Measurements from ENCODE around the gene IGFBP4.

The IGFBP4 gene

DNA sequence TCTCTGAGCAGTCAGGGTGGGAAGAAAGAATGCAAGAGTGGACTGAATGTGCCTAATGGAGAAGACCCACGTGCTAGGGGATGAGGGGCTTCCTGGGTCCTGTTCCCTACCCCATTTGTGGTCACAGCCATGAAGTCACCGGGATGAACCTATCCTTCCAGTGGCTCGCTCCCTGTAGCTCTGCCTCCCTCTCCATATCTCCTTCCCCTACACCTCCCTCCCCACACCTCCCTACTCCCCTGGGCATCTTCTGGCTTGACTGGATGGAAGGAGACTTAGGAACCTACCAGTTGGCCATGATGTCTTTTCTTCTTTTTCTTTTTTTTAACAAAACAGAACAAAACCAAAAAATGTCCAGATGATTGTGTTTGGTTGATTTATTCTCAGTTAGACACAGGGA, 14.1 kb downstream of the IGFBP4 start:
- DNase-seq: no peak

DNA sequence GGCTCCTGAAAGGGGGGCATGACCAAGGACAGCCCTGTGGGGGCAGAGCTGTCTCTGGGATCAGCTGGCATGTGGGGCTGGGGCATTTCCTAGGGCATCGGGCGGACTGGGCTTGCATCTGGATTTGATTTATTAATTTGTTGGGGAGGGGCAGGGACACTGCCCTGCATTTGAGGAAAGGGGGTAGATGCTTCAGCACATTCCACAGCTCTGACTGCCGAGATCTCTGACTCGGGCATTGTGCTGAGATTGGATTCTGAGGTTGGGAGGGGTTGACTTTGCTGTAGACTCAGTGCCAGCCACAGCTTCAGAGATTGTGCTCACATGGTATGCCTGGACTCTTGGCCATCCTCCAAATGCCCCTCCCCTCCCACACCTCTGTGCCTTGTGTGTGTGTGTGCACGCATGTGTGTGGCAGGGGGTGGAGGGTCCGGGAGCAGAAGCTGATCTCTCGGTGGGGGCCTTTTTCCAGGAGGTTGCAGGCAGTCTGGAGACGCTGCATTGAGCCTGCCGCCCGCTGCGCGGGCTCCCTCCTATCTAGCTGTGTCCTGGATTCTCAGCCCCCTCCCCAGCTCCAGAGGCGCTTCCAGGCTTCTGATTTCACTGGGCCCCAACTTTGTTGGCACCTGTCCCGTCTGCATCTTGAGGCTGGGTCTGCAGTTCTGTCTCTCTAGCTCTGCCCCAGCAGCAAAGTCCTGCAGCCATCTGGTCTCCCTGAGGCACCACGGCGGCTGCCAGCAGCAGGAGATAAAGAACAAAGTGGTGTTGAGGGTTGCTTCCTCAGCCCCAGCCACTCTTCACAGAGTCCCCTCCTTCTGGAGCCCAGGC, 14.9 kb downstream of the IGFBP4 start:
- no peak for DNase-seq

DNA sequence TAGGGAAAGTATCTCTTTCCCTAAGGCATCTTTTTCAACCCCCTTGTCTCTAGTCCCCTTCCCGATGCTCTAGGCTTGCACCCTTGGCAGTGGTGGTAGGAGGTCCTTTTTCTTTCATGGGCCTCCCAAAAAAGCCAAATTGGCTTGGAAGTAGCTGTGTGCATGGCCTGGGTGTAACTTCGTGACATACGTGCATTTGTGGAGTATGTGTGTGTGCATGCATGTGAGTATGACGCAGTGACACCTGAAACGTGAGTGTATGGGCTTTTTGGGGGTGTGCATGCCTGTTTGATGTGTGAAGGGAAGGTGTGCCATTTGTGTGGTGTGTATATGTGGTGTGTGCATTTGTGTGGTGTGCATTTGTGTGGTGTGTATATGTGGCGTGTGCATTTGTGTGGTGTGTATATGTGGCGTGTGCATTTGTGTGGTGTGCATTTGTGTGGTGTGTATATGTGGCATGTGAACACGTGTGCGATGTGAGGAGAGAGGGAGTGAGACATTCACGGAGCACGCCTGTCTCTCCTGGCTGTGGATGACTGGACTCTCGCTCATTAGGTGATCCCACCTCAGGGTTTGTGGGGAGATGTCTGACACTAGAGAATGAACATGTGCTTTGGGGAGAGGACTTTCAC, 15.7 kb downstream of the IGFBP4 start:
- DNase-seq: no peak

DNA sequence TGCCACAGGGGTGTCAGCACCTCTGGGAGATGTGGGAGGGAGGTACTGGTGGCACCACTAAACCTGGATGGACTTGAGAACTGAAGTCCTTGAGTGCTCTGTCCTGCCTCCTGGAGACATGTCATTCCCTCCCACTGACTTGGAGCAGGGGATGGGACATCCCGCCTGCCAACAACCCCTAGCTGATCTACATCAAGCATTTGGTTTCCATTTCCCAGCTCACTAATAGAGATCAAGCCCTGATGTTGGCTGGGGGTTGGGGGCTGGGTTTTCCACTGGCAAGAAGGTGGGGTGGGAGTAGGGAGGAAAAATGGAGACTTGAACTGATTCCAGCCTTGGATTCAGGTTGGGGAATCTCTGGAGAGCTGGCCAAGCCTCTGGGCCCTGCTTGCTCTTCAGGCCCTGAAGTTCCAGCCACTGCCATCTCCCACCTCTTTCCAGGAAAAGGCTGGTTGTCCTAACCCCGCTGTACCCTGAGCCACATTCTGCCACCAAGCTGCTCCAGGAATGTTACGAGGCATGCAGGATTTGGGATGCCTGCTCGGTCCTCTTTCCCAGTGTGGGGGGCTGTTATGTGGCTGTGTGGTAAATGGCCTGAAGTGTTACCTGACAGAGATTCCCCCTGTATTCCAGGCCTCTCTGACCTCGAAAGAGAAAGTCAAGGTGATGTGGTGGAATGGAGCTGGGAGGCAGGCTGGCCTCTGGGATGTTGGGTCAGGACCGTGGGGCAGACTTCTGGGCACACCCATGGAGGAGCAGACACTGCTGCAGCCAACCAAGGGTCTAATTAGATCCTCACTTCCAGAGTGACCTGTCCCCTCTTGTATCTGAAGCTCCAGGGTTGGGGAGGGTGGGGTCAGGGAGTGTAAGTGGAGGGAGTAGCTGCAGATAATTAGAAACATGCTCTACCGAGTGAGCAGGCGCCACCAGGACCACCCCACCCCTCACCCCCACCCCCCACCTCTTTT, 16.7 kb downstream of the IGFBP4 start:
- no peak for DNase-seq

DNA sequence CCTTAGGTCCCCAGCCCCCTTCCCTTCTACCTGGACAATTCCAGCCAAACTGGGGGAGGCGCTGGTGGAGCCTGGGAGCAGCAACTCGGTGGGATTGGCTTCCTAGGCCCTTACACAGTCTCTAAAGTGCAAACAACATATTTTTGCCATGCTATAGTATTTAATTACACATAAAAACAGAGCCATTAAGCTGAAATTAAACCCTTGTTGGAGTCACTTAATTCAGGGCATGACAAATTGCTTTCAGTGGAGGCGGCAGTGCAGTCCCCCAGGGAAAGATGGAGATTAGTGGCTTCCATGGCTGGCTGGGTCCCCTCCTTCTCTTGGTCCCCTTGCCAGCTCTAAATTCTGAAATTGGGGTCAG, 17.3 kb downstream of the IGFBP4 start:
- no peak for DNase-seq

DNA sequence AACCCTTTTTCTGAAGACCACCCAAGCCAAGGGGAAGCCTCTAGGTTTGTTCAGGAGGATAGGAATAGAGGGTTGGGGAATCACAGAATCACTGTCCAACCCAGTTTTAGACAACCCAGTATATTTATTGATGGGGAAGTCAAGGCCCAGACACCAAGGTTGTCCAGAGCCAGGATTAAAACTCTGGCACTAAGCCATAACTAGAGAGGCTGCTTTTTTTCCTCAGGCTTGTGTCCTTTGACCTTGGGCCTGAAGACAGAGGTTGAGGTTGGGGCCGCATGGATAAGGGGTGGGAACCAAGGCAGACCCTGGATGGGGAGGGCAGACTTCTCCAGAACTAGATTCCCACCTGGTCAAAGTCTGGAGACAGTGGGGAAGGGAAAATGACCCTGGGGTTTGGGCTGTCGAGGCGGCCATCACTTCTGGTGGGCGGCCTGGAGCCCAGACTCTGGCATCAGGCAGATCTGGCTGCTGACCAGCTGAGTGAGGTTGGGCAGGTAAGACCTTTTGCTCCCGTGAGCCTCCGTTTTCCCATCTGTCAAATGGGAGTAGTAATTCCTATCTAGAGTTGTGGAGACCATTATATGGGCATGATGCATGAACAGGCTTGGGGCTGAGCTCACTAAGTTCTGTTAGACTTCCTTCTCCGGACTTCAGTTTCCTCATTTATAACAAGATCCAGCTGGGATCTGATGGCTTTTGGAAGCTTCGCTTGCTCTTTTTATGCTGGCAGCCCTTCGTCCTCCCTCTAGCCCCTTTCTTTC, 17.9 kb downstream of the IGFBP4 start:
- no peak for DNase-seq

DNA sequence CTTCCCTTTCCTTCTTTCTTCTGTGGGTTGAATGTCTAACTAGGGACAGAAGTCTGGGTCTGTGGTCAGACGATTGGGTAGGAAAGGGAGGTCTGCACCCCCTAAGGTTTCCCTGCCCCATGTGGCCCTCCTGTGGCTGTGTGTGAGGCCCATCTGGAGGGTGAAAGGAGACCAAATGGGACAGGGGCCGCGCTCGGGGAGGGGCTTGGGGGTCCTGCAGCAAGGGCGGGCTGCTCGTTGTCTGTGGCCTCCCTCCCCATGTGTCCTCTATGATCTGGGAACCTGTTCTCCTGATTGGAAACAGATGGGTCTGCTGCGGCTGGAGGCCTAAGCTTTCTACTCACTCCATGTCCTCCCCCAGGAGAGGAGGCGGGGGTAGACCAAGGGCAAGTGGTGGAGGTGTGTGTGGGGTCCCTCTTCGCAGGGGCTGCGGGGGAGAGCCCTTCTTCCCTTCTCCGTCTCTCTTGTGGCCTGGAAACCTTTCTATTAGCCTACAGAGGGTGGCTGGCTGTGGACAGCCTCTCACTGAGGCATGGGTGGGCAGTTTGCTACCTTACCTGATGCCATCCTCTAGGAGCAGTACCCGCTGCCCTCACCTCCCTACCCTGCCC, 18.6 kb downstream of the IGFBP4 start:
- no peak for DNase-seq

DNA sequence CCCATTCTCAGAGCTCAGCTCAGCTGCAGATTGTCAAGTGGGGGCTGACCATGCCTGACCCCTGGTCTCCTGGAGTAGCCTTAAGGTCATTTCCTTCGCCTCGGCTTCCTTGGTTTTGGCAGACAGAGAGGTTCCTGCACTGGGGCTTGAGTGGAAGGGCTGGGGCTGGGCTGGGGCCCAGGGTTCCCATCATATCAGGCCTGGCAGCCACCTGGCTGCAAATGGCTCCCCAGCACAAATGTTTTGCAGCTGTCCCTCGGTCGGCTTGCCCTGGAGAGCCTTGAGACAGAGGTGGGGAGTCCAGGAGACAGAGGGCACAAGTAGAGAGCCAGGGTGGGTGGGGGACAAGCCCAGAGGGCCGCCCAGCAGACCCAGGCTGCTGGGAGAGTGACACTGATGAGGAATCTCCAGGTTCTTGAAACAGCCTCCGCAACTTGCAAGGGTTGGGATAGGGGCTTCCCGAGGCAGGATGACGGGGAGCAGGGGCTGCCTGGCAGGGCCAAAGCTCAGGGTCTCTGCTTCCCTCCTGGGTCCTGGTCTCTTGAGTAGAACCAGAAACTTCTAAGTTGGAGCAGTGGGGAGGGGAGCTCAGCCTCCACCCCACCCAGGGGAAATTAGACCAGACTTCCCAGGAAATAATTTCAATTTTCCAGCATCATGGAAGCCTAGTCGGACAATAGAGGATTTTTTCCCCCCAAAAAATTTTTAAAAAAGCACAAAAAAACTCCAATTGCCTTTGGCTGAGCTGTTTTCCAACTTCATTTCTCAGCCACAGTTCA, 19.3 kb downstream of the IGFBP4 start:
- DNase-seq: no peak

DNA sequence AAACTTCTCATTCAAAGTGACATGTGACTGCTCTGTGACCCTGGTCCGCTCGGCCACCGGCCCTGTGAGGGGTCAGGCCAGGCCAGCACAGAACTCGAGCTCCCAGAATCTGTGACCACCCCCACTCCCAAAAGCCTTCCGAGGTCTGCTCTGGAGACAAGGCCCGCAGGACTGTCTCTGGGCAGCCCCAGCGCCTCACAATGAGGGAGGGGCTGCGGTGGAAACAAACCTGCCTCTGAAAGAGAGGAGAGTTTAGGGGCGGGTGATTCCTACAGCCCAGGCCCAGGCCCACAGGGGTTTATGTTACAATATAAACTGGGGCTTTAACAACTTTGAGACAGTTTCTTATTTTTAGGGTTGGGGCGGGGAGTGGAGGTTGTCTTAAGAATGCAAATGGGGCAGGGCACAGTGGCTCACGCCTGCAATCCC, 19.9 kb downstream of the IGFBP4 start:
- no peak for DNase-seq

DNA sequence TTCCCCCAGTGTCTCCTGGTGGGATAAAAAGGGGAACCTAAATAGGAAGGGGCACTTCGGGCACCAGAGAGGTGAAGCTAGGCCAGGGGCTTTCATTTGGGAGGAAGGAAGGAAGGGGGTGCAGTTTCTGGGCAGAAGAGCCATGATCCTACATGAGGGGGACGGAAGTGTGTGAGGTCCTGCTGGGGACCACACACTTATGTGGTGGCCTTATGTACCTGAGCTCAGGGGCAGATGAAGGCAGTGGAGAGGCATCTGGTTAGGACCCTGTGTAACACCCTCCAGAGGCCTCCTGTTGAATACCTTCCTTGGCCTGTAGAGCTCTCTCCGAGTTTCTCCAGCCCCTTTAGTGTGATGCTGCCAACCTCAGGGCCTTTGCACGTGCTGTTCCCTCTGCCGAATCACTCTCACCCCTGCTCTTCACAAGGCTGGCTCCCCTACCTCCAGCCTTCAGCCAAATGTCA, 21.2 kb downstream of the IGFBP4 start:
- DNase-seq: no peak

DNA sequence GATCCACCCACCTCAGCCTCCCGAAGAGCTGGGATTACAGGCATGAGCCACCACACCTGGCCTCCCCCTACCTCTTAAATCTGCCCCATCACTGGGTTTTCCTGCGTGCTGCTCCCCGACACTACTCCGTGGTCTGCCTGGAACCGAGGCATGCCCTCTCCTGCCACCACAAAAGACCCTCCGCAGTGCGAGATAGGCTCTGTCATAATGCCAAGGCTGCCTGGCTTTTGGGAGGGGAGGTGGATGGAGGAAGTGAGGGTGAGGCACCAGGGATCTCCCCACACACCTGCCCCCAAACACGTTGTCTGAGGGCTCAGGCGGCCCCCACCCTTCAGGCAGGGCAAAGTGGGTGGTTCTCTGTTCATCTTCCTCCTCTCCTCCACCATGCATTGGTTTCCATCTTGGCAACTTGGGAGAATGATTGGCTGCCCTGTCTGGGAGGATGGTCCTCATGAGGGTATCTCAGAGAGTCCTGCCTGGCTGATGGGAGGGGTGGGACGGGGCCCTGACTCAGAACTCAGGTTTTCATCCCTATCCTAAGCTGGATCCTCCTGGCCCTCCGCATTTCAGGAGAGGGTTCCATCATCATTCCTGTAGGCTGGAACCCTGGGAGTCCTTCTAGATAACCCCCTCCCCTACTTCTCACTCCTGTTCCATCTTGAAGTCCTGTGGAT, 23.2 kb downstream of the IGFBP4 start:
- no peak for DNase-seq

DNA sequence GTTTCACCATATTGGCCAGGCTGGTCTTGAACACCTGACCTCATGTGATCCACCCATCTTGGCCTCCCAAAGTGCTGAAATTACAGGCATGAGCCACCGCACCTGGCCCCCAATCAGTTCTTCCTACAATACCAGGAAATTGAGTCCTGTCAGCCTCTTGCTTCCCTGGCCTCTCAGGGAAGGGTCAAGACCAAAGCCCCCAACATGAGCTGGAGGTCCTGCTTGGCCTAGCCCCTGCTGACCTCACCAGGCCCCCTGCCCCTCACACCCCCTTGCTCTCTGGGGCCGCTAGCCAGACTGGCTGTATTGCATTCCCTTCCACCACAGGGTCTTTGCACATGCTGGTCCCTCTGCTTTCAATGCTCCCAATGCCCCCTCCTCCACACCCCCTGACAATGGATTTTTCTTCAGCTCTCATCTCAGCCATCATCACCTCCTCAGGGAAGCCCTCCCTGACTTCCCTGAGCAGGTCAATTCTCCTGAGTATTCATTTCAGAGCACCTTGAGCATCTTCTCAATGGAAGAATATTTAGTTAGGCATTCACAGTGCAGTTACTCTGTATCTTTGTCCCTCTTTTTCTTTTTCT, 24.1 kb downstream of the IGFBP4 start:
- no peak for DNase-seq

DNA sequence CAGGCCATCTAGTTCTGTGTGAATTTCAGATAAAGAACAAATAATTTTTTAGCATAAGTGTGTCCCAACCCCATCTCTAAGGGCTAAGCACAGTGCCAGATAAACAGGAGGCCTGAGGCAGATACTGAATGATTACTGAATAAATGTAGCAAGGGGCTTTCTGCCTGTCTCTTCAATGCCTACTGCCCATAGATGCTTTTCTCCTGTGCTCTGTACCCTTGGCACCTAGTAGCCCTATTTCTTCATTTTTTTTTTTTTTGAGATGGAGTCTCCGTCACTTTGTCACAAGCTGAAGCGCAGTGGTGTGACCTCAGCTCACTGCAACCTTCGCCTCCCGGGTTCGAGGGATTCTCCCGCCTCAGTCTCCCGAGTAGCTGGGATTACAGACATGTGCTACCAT, 25.3 kb downstream of the IGFBP4 start:
- DNase-seq: no peak

DNA sequence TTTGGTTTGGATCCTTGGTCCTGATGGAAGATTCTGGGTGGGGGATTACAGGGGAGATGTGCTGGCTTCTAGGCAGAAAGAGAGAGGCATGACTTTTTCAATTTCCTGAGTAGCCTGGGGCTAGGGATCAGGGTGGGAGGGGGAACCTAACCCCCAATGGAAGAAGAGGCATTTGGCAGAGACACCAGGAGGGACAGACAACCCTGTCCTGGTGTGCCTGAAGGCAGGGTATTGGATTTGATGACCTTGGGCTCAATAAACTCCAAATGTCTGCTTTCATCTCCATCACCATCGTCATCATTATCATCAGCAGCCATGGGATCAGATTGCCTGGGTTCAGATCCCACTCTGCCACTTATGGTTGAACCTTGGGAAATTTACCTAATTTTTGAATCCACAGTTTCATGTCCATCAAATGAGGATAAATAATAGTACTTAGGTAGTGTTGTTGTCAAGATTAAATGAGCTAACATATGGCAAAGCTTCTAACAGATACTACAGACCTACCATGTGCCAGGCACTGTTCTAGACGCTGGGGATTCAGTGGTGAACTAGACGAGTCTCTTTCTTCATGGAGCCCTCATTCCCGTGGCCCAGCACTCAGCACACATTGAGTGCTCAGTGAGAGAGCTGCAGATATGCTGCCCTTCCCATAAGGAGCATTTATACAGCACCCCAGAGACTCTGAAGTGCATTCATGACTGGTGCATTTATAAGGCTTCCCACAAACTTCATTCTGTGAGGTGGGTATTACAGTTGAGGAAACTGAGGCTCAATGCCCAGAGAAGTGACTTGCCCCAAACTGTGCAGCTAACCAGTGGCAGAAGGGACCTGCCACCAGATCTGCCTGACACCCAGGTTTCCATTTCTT, 26.8 kb downstream of the IGFBP4 start:
- no peak for DNase-seq

DNA sequence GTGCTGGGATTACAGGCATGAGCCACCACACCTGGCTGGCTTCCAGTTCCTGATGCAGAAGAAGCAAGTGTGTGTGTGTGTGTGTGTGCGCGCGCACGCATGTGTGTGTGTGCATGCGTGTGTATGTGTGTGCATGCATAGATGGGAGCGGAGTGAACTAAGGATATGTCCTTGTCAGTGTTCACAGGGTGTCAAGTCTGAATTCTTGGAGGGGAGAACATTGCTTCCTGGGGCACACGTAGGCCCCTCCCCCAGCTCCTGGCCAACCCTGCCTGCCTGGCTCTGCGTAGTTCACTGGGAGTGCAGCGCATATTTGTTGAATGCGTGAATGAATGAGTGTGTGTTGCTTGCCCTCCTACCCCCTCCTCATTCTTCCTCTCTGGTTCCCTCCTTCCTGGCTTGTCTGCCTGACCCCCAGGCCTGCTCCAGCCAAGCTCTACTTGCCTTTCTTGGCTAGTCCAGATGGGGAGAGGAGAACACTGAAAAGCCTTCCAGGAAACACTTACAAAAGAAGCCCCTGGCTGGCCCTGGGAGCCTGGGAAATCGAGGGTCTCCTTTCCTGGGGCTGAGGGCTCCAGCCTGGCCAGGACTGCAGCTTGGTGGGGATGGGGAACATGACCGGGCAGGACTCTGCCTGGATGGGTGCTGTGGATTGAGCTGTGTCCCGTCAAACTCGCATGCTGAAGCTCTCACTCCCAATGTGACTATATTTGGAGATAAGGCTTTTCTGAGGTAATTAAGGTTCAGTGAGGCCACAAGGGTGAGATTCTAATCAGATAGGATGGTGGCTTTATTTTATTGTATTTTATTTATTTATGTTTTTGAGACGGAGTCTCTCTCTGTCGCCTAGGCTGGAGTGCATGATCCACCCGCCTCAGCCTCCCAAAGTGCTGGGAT, 27.9 kb downstream of the IGFBP4 start:
- DNase-seq: no peak

DNA sequence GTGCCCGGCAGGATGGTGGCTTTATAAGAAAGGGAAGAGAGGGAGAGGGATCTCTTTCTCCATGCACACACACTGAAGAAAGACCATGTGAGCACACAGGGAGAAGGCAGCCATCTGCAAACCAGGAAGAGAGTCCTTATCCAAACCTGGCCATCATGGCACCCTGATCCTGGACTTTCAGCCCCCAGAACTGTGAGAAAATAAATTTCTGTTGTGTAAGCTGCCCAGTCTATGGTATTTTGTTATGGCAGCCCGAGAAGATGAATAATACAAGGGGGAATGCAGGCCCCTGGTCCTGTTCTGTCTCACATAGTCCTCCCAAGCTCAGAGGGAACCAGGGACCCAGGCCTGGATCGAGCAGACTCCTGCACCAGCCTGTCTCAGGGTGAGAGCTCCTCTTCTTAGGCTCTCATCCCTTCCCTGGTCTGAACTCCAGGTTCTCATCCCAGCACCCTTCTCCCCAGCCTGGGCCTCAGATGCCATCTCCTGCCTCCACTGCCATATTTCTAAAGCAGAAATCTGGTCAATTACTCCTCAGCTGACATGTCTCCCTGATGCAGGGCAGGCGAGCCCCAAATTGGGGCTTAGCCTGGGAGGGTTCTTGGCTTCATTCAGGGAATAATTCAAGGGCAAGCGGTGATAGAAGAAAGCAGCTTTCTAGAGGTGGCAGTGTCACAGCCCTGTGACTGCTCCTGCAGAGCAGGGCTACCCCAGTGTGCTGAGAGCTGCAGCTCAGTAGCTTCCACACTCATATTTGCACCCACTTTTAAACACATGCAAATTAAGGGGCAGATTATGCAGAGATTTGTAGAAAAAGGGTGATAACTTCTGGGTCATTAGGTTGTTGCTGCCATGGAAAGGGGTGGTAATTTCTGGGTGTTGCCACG, 28.8 kb downstream of the IGFBP4 start:
- no peak for DNase-seq

Measured in NCI-H146 (cell line).